GM23248 (cell line): ENCODE results near the gene SEMA6A. TPM values are rescaled to one million over a fixed set of nuclear protein-coding genes. Genes with fewer than 3 reads are reported as not detected.

Experiments
- DNase-seq: peaks from one replicate; pipeline ENCODE4 v3.0.0-alpha.2; 2015
- H2AFZ ChIP-seq: fragments of 200-600 bp; sonication (generic); 2 replicates; pipeline ENCODE4 v1.6.1; 2016; ENCODE audit warnings: antibody characterized with exemption
- H3F3A ChIP-seq: fragments of 200-600 bp; sonication (generic); 2 replicates; pipeline ENCODE4 v1.6.1; 2016; ENCODE audit warnings: mild to moderate bottlenecking, antibody characterized with exemption, mixed run types; ENCODE audit not compliant: insufficient read depth
- H3K27ac ChIP-seq: fragments of 200-600 bp; sonication (generic); 2 replicates; pipeline ENCODE4 v1.5.1; 2016; ENCODE audit warnings: mild to moderate bottlenecking
- H3K27me3 ChIP-seq: fragments of 200-600 bp; sonication (generic); replicated peaks from 2 replicates; pipeline ENCODE4 v1.6.1; 2016; ENCODE audit warnings: mild to moderate bottlenecking; ENCODE audit not compliant: insufficient read depth
- H3K36me3 ChIP-seq: fragments of 200-600 bp; sonication (generic); 2 replicates; pipeline ENCODE4 v1.6.1; 2016; ENCODE audit warnings: low read depth, mild to moderate bottlenecking
- H3K4me1 ChIP-seq: fragments of 200-600 bp; sonication (generic); 2 replicates; pipeline ENCODE4 v1.6.1; 2016; ENCODE audit warnings: mild to moderate bottlenecking; ENCODE audit not compliant: insufficient read depth
- H3K4me2 ChIP-seq: fragments of 200-600 bp; sonication (generic); one replicate; pipeline ENCODE4 v1.6.1; 2016; ENCODE audit warnings: mild to moderate bottlenecking; ENCODE audit not compliant: unreplicated experiment
- H3K4me3 ChIP-seq: fragments of 200-600 bp; sonication (generic); 2 replicates; pipeline ENCODE4 v1.5.1; 2016; ENCODE audit warnings: mild to moderate bottlenecking
- H3K79me2 ChIP-seq: fragments of 200-600 bp; sonication (generic); 2 replicates; pipeline ENCODE4 v1.6.1; 2016; ENCODE audit warnings: mild to moderate bottlenecking; ENCODE audit not compliant: insufficient read depth
- H3K9ac ChIP-seq: fragments of 200-600 bp; sonication (generic); 2 replicates; pipeline ENCODE4 v1.6.1; 2016; ENCODE audit warnings: mild to moderate bottlenecking
- H3K9me2 ChIP-seq: fragments of 200-600 bp; sonication (generic); 2 replicates; pipeline ENCODE4 v1.6.1; 2016; ENCODE audit warnings: mixed run types, mild to moderate bottlenecking, moderate library complexity; ENCODE audit not compliant: insufficient read depth
- H3K9me3 ChIP-seq: fragments of 200-600 bp; sonication (generic); one replicate; pipeline ENCODE4 v1.6.1; 2017; ENCODE audit warnings: low read depth
- H4K20me1 ChIP-seq: fragments of 200-600 bp; sonication (generic); 2 replicates; pipeline ENCODE4 v1.6.0; 2016; ENCODE audit not compliant: insufficient read depth
- EZH2 ChIP-seq: fragments of 200-600 bp; sonication (generic); IDR thresholded peaks from 2 replicates; pipeline ENCODE4 v1.6.1; 2018; ENCODE audit warnings: antibody characterized with exemption, mild to moderate bottlenecking; ENCODE audit not compliant: insufficient read depth, poor library complexity, severe bottlenecking
- EZH2phosphoT487 ChIP-seq: fragments of 200-600 bp; sonication (generic); IDR thresholded peaks from 2 replicates; pipeline ENCODE4 v1.6.1; 2018; ENCODE audit warnings: antibody characterized with exemption, moderate library complexity, mild to moderate bottlenecking, low read depth; ENCODE audit not compliant: insufficient read depth
- WGBS, 2 experiments: methylation state at CpG; one replicate each; pipeline ENCODE4 v1.1.6; 2015 to 2017; ENCODE audit warnings: low lambda C conversion rate in 2 of 2, low coverage in 1 of 2; ENCODE audit errors: missing lambda C conversion rate in 2 of 2; 5-methylcytosine and 5-hydroxymethylcytosine counted together
- in situ Hi-C: fragments of 300-500 bp; cut with MboI; formaldehyde crosslinking; loops from 2 replicates; pipeline ENCODE4 v1.15.0; 2020
- polyA plus RNA-seq: library from polyadenylated mRNA; unstranded; fragments of >200 nt; fragmentation: Nextera tagmentation; extraction: Ambion mirVana; gene quantifications from 2 replicates; pipeline ENCODE4 v1.2.1, GENCODE V29; 2016
- total RNA-seq: library from RNA; depleted of rRNA; stranded (reverse); fragments of >200 nt; shearing (Covaris generic); gene quantifications from 2 replicates; pipeline ENCODE4 v1.2.3, GENCODE V29; 2014

The SEMA6A gene
- total and polyA plus RNA-seq, 2 experiments from 2014 or later, result under 0.01 to 0.79 TPM

DNA sequence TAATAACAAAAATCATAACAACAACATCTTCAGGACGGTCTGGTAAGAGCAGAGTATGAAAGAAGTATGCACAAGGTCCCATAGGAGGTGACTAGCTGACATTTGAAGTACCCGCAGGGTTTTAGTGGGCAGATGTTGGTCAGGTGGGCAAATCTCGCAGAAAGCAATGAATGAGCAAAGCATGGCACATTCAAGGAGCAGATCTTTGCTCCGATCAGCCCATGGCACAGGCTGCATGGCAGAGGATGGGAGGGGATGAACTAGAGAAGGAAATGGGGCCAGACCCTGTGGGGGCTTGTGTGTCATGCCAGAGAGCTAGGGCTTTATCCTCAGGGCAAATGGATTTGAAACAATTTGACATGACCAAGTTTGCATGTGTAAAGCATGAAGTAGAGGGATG, 90.0 kb downstream of the SEMA6A start:
- WGBS, 2 experiments, result 89 to 92% methylated on average over 4 of the region's 4 CpGs
- H3K27me3 ChIP-seq, result no peaks in the 10 kb centered on the region; the same call in 1 of the 2 replicates
- H3K4me3 ChIP-seq, result no peak overlapping the region
- H3F3A ChIP-seq, result peaks cover 7% of the 10 kb centered on the region; the same call in 1 of the 2 replicates
- 0 out of 2 replicates have a peak, but pooled peaks cover 7% of the 10 kb centered on the region for H3K4me1 ChIP-seq
- H3K79me2 ChIP-seq, result no peaks in the 10 kb centered on the region
- no peak overlapping the region for H3K9ac ChIP-seq
- in situ Hi-C loops, result no loop called here
- no peaks in the 10 kb centered on the region for H4K20me1 ChIP-seq
- no peak for TF ChIP-seq EZH2
- TF ChIP-seq EZH2phosphoT487, result no peak
- no peak overlapping the region for H2AFZ ChIP-seq
- no peaks in the 10 kb centered on the region for H3K36me3 ChIP-seq
- H3K9me2 ChIP-seq, result no peaks in the 10 kb centered on the region
- no peak overlapping the region for H3K27ac ChIP-seq
- DNase-seq, result no peak
- H3K4me2 ChIP-seq, result no peak overlapping the region
- no peaks in the 10 kb centered on the region for H3K9me3 ChIP-seq

DNA sequence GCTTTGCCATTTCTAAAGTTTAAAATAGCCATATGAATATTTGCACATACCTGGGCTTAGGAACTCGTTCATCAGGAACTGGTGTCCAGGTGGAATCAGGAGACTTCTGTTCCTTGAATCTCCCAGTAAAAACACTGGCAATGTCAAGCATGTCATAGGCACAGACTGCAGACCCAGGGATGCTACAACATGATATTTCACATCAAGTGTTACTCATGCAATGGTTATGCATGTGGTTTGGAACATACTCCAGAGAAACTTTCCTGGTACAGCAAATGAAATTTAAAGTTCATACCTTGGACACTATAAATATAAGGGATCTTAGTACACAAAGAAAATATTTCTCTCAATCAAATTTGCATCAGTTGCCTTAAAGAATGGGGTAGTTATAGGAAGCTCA, 92.2 kb downstream of the SEMA6A start:
- Histone ChIP-seq H4K20me1 (no peaks in the 10 kb centered on the region), H3K27me3 (no peaks in the 10 kb centered on the region; the same call in 1 of the 2 replicates), H3K27ac (no peak overlapping the region), H3K36me3 (no peaks in the 10 kb centered on the region), H3K9me2 (no peaks in the 10 kb centered on the region), H3K79me2 (no peaks in the 10 kb centered on the region), H3K4me2 (no peak overlapping the region), H3K4me3 (no peak overlapping the region), H3F3A (peaks cover 7% of the 10 kb centered on the region; the same call in 1 of the 2 replicates), H2AFZ (no peak overlapping the region), H3K9ac (no peak overlapping the region), H3K4me1 (0 out of 2 replicates have a peak, but pooled peaks cover 7% of the 10 kb centered on the region), H3K9me3 (no peaks in the 10 kb centered on the region)
- TF ChIP-seq EZH2phosphoT487, result no peak
- TF ChIP-seq EZH2, result no peak
- in situ Hi-C loops, result no loop called here
- 77 to 95% methylated on average over 1 of the region's 1 CpG for WGBS, 2 experiments
- DNase-seq, result peak; percentile 65

DNA sequence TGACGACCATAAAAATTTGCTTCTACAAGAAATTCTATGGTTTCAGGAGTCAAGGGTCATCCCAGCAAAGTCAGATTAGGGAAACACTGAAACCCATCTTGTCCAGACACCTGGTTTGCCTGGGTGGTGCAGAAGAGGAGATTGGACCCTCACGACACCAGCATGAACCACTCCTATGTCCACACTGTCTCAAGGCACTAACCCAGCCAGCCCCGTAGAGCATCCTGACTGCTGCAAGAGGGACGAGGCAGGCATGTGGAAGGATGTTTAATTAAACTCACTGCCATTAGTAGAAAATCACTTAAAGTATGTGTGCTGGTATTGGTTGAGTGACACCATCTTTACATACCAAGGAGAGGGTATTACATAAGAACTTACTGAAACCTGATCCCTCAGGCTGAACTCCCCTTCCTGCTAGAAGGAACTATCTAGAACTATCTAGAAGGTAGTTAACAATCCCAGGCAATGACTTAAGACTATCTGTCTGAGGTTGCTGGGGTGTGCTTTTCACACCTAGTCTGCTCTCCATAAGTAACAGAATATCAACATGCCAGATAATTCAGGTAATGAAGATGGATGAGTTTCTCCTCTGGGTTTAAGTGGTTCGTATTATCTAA, 93.6 kb downstream of the SEMA6A start:
- Histone ChIP-seq H3K9me3 (no peaks in the 10 kb centered on the region), H3K4me1 (0 out of 2 replicates have a peak, but pooled peaks cover 7% of the 10 kb centered on the region), H3K27me3 (no peaks in the 10 kb centered on the region; the same call in 1 of the 2 replicates), H3K9ac (no peak overlapping the region), H3K4me2 (no peak overlapping the region), H3K36me3 (no peaks in the 10 kb centered on the region), H4K20me1 (no peaks in the 10 kb centered on the region), H3K27ac (no peak overlapping the region), H3F3A (peaks cover 7% of the 10 kb centered on the region; the same call in 1 of the 2 replicates), H3K79me2 (no peaks in the 10 kb centered on the region), H2AFZ (no peak overlapping the region), H3K9me2 (no peaks in the 10 kb centered on the region), H3K4me3 (no peak overlapping the region)
- 88 to 92% methylated on average over 5 of the region's 5 CpGs for WGBS, 2 experiments
- no peak for DNase-seq
- in situ Hi-C loops, result no loop called here
- TF ChIP-seq EZH2phosphoT487 (no peak), EZH2 (no peak)

DNA sequence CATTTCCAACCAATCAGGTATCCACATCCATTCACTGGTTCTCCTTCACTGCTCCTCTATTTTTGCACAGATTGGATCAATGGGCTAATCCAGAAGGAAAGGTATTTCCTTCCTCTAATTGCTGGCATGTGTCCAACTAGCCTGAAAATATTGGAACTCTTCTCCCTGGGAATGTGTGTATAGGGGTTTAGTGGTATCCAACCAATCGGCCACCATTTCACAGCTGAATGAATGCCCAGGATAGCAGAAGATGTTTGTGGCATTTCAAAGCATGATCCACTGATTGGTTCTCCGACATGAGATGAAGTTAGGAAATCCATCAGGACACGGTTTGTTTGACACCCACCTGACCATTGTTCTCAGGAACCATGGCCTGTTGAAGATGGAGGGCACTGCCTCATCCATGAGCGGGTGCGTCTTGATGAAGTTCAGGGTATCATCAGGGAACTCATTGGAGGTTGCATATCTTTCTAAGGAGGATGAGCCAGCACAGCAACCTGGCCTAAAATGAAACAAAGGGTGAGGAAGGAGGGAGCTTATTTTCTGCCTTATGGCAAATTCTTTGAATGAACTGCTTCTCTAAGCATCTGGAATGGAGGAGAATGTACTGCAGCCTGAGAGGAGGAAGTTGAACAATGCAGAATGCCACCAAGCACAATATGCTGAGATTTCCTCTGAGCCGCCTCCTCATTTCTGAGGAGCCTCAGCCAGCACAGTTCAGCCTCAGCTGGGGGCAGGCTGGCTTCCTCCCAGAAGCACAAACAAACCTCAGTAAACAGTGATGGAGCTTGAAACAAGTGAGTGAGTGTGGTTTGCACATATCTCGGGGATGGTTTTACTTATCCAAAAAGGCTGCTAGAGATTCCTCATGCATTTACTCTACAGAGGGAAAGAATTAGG, 94.6 kb downstream of the SEMA6A start:
- no peaks in the 10 kb centered on the region for H3K9me2 ChIP-seq
- no peak overlapping the region for H3K4me2 ChIP-seq
- H3K36me3 ChIP-seq, result no peaks in the 10 kb centered on the region
- 0 out of 2 replicates have a peak, but pooled peaks cover 7% of the 10 kb centered on the region for H3K4me1 ChIP-seq
- in situ Hi-C loops, result no loop called here
- H3K9ac ChIP-seq, result no peak overlapping the region
- H3K9me3 ChIP-seq, result no peaks in the 10 kb centered on the region
- H4K20me1 ChIP-seq, result no peaks in the 10 kb centered on the region
- no peak overlapping the region for H2AFZ ChIP-seq
- TF ChIP-seq EZH2 (no peak), EZH2phosphoT487 (no peak)
- DNase-seq, result no peak
- H3K4me3 ChIP-seq, result no peak overlapping the region
- no peaks in the 10 kb centered on the region for H3K27me3 ChIP-seq
- H3K27ac ChIP-seq, result no peak overlapping the region
- H3F3A ChIP-seq, result peaks cover 7% of the 10 kb centered on the region; the same call in 1 of the 2 replicates
- no peaks in the 10 kb centered on the region for H3K79me2 ChIP-seq
- 91 to 93% methylated on average over 7 of the region's 7 CpGs for WGBS, 2 experiments
